SK-N-MC (cell line): ENCODE data around the gene ZBED1.

Experiments
- EZH2 ChIP-seq: fragments of 200-600 bp; sonication (generic); IDR thresholded peaks from one replicate; pipeline ENCODE4 v1.6.1; 2017; ENCODE audit warnings: antibody characterized with exemption
- POLR2AphosphoS5 ChIP-seq: IDR thresholded peaks from 2 replicates; pipeline ENCODE4 v1.6.1; 2012; ENCODE audit warnings: mild to moderate bottlenecking, low read depth, low read length, borderline replicate concordance

GRCh38 chrX:2511326-2511725, 10.6 kb upstream of the ZBED1 start:
- no peak for TF ChIP-seq EZH2
- no peak for TF ChIP-seq POLR2AphosphoS5
